ENCODE data around the gene BCR.

Gene BCR

DNA sequence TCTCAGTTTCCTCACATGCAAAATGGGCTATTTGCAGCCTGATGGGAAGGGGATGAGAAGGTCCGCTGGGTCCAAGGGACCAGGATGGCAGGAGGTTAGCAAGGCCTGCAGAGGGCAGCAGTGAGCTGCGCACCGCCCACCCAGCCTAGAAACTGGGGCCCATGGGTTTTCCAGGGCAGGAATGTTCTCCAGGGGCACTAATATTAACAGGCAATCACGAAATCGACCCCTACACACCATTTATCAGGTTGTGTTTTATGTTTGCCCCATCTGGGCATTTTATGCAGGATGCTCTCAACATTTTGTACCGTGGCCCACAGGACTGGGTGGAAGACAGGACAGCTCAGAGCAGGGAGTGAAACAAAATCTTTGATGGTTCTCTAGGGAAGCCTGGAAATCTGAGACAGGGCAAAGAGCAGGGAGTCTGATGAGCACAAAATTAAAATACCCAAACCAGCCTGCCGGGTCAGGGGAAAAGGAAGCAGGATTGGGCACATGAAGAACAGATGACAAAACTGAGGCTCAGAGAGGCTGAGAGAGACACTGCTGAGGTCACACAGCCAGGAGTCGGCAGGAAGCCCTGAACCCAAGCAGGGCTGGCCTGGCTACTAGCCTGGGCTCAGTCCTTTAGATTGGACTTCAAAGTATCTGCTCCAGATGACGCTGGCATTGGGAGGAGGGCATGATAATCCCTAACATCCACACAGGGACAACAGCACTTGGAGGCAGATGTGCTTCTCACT, 1.6 kb upstream of the BCR start:
- no peak for DNase-seq

DNA sequence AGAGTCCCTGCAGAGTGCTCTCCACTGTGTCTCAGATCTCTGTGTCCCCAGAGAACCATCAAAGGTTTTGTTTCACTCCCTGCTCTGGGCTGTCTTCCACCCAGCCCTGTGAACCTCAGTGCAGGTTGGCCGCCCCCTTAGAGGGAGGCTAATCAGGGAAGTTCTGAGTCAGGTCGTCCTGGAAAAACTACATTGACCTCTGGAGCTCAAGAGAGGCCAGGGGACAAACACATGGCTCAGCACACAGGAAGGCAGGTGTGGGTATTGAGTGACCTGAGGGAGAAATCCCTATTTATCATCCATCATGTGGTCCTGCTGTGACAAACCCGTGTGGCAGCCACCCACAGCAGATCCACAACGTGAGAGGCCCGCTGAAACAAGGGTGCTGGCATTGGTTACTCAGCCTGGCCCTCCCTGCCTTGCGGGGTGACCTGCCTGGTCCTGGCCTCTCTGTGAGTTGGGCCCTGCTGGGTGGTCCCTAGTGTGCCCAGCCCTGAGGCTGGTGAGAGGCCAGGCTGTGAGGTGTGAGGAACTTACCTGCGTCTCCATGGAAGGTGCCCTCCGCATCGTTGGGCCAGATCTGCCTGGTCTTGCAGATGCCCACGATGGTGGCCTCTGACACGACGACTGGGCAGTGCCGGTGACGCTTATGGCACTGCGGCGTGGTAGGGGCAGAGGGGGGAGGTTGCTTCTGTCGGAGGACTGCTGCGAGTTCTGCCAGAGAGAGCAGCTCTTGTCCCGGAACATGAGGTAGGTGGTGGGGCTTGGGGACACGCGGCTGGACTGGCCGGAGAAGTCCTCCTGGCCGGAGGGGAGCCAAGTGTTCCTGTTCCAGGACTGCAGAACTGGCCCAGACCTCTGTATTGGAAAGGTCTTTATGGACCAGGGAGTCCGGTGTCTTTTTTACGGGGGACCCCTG, 669 bp upstream of the BCR start:
- DNase-seq = no peak

DNA sequence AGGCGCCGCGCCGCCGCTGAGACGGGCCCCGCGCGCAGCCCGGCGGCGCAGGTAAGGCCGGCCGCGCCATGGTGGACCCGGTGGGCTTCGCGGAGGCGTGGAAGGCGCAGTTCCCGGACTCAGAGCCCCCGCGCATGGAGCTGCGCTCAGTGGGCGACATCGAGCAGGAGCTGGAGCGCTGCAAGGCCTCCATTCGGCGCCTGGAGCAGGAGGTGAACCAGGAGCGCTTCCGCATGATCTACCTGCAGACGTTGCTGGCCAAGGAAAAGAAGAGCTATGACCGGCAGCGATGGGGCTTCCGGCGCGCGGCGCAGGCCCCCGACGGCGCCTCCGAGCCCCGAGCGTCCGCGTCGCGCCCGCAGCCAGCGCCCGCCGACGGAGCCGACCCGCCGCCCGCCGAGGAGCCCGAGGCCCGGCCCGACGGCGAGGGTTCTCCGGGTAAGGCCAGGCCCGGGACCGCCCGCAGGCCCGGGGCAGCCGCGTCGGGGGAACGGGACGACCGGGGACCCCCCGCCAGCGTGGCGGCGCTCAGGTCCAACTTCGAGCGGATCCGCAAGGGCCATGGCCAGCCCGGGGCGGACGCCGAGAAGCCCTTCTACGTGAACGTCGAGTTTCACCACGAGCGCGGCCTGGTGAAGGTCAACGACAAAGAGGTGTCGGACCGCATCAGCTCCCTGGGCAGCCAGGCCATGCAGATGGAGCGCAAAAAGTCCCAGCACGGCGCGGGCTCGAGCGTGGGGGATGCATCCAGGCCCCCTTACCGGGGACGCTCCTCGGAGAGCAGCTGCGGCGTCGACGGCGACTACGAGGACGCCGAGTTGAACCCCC, 798 bp downstream of the BCR start:
- no peak for DNase-seq

DNA sequence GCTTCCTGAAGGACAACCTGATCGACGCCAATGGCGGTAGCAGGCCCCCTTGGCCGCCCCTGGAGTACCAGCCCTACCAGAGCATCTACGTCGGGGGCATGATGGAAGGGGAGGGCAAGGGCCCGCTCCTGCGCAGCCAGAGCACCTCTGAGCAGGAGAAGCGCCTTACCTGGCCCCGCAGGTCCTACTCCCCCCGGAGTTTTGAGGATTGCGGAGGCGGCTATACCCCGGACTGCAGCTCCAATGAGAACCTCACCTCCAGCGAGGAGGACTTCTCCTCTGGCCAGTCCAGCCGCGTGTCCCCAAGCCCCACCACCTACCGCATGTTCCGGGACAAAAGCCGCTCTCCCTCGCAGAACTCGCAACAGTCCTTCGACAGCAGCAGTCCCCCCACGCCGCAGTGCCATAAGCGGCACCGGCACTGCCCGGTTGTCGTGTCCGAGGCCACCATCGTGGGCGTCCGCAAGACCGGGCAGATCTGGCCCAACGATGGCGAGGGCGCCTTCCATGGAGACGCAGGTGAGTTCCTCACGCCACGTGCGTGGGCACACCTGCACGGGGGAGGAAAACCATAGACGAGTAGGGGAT, 1.5 kb downstream of the BCR start:
- no peak for DNase-seq

DNA sequence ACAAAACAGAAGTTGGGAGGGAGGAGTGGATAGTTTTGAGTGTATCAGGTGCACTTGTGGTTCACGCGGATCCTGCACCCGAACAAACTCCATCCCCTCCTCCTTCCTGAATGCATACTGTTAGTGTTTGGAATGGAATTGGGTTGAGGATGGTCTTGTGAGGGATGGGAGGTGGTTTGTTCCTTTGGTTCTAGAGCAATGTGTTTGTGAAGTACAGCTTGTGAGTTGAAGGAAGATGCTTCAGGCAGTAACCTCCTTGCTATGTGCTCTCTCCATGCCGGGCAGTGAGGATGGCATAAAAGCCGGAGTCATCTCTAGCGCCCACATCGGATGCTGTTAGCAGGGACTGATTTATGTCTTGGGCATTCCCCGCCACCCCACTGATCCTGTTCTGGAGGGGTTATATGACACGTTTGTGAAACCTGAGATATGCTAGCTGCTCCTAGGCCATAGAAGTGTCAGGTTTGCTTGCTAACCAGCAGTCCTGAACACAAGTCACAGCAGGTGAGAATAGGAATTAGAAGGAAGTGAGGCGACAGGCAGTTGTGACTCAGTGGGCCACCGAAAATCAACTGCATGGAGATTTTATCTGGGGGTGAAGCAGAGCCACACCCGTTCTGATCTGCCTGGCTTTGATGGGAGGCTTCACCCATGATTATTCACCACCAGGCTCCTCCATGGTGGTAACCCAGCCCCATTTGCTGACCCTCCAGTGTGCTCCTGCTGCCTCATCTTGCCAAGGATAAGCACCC, 2.2 kb downstream of the BCR start:
- DNase-seq = no peak

DNA sequence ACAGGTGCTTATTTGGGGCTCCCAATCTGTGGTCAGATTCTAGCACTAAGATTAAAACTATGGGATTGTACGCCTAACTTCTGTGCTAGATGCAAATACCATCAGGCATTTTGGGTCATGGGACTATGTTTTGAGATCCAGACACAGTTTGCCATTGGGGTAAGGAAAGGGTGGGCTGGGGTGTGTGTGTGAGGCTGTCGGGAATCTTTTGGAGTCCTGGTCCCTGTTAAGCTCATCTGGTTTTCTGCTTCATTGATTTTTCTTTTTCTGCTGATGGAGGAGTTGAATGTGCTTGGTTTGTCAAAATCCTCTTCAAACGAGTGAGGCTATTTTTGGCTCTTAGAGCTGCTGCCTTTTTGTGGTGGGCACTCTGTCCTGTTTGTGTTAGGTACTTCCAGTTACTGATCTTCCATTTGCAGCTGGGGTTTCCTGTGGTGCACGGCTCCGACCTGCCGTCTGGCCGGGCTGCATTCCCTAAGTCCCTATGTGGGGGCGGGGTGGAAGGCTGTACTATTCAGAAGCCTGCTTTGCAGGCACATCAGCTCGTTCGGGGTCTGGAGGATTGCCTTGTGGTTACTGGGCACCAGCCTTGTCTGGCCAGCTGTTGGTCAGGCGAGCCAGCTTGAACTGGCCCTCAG, 2.9 kb downstream of the BCR start:
- DNase-seq = peak; percentile 32

DNA sequence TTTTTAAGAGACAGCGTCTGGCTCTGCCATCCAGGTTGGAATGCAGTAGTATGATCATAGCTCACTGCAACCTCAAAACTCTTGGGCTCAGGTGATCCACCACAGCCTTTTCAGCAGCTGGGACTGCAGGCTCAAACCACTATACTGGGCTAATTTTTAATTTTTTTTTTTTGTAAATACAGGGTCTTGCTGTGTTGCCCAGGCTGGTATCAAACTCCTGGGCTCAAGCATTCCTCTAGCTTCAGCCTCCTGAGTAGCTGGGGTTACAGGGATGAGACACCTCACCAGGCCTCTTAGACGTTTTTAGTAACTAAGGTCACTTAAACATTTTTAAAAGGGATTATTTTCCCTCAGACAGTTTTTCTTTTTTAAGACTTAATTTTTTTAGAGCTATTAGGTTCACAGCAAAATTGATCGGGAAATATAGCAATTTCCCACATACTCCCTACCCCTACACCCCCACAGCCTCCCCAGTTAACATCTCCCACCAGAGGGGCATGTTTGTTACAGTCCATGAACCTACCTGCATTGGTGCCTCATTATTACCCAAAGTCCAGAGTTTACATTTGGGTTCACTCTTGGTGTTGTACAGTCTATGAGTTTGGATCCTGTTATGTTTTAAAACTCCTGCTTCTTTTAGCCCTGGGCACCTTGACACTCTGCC, 3.9 kb downstream of the BCR start:
- DNase-seq = no peak

DNA sequence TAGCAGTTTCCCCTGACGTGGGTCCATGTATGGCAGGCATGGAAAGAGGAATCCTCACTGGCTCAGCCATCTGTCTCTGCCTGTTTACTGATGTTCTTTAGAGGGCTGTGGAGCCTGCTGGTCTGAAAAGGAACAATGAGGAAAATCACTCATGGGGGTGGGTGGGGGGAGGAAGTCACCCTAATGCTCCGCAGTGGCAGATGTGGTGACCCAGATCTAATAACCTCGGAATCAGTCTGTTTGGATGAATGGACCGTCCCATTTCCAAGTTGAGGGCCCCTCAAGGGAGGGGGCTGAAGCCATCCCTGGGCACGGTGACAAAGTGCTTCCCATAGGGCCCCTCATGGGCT, 4.4 kb downstream of the BCR start:
- no peak for DNase-seq

DNA sequence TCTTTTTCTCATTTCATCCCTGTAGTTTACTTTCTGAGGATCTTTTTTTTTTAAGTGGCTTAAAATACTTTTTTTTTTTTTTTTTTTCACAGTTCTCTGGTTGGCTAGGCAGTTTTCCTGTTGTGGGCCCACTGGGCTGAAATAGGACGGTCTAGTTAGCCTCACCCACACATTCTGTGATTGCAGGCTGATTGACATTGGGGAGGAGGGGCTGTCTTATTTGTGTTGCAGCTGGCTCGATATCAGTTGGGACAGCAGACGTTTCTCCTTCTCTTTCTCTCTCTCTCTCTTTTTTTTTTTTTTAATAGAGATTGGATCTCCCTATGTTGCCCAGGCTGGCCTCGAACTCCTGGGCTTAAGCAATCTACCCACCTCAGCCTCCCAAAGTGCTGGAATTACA, 6.9 kb downstream of the BCR start:
- no peak for DNase-seq

DNA sequence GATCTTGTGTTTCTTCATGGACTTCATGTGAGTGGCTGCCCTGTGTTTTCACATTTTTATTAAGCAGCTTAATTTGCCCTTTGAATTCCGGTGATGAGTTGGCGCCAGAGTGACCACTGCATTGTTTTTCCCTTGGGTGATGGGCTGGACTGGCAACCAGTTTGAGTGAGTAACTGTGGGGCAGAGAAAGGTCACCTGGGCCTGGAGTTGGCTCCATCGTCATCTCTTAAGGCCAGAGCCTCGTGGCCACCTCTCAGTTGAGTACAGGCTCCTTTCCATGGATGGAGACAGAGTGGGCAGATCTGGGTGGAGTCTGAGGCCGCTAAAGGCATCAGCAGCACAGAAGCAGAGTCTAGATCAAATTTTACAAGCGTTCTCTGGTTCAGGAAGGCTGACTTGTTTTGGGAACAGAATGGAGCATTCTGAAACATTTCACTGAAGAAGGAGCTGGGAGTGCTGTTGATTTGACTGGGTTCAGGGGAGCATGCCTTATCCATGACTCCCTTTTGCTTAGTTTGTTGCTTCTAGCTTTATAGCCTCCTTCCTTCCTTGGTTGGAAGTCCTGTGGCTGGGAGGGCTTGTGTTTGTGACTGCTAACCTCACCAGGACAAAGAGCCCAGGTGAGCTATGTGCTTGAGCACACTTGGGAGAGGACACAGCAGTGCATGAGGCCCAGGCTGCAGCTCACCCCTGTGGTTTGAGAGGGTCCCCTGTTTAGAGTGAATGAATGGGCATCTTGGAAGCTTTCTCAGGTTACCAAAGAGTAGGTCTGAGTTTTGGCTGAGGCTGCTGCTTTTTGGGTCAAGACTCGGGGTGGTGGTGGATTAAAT, 7.8 kb downstream of the BCR start:
- DNase-seq = no peak

DNA sequence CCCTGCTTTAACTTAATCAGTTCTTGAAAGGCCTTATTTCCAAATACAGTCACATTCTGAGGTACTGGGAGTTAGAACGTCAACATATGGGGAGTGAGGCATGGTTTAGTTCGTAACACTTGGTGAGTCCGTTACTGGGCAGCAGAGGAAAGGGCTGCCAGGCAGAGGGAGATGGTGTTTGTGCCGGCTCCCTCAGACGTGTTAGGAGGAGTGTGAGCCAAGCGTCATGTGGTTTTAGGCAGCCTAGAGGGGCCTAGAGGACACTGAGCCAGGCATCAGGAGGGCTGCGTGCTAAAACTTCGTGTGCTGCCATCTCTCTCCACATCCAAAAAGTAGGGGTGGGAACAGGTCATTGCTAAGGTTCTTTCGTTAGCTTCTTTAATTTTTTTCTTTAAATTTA, 10.2 kb downstream of the BCR start:
- no peak for DNase-seq

DNA sequence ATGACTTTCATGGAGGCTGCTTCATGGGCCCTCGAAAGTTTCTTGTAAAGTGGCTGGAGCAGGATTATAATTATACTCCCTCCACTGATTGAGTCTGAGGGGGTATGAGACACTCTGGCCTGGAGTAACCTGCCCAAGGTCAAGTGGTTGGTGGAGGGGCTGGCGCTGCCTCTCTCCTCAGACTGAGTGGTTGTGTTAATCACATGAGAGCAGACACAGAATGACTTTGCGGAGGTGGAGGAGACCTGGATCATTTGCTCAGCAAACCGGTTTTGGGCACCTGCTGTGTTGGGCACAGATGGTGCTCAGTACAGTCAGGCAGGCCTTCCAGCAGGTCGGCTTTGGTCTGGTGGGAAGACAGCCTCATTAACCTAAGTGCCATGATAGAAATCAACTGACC, 11.8 kb downstream of the BCR start:
- DNase-seq = no peak

DNA sequence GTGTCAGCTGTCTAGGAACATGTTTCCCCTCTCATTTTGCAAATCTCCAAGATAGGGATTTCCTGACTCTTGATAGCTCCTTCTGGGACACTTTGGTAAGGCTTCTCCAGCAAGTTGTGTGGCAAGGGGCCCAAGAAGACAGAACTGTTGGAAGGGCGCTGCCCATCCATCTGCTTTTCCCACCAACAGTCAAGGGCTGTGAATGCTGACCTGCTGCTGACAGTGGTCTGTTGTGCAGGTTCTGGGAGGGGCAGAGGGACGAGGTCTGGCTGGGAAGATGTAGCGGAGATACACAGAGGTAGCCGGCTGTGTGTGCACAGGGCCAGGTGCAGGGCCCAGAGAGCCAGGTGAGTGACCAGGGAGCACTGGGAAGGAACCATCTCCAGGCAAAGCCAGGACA, 12.2 kb downstream of the BCR start:
- no peak for DNase-seq

DNA sequence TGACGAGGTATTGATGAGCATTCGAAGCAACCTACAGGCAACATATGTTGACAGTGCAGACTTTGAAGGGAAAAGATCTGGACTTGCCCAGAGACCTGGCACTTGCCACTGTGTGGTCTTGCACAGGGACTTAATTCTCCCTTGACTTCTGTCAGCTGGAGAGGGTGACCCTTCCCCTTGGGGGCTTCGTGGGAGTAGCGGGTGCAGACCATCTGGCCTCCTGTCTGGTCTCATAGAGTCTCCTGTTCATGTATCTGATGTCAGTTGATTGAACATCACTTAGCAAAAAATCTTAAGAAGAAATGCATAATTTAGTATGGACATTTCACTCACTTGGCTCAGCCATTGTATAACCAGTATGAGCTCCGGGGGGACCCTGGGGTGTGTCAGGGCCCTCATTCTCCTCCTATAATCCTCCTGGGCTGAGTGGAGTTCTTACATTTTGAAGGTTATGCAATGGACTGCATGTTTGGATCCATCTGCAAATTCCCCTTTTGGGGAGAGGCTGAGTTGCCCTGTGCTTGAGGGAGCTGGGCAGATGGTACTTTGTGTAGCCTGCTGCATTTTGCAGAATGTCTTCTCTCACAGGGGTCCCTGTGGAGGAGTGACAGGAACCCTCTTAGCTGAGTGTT, 13.0 kb downstream of the BCR start:
- DNase-seq = no peak

DNA sequence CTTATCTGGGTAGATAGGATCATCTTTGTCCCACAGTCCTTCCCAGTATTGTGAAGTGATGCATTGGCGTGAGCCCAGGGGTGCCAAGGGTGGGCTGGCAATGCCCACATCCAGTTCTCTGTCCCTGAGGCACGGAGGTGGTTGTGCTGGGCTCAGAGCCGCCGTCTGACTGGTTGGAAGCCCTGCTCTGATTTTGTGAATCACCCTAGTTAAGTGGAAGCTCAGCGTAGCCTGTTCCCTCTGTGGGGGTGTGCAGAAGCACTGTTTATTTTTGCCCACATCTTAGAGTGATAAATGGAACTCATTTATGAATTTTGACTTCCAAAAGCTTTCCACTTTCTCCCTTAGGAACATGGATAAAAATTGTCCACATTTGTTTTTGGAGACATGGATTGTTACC, 13.6 kb downstream of the BCR start:
- no peak for DNase-seq

DNA sequence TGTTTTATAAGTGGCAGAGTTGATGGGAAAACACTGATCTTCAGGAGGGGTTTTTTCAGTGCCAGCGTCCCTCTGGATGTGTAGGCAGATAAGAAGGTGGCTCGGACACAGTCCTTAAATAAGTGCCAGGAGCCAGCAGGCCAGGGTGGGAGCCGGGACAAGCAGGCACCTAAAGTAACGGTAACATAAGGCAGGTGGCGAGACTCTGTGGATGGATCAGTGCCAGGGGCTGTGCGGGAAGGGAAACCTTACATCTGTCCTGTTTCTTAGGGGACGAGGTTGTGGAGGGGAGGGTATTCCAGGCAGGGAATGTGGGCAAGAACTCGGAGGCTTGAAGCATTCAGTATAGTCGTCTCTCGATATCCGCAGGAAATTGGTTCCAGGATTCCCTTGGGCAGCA, 15.9 kb downstream of the BCR start:
- no peak for DNase-seq

DNA sequence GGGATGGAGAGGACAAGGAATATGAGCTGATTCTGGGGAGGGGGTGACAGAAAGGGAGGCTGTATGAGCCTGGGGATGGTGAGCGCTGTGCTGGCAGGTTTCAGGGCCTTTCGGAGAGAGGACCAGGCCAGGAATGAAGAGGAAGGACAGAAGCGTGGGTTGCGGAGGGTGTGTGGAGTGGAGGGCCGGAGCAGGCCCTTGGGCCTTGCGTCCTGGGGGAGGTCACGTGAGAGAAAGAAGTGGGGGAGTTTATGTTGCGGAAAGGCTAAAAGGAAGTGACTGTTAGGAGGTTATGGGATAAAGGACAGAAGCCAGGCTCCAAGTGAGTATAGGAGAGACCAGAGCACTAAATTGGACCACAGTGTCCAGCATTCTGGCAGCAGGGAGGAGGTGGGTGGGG, 17.5 kb downstream of the BCR start:
- DNase-seq = no peak

DNA sequence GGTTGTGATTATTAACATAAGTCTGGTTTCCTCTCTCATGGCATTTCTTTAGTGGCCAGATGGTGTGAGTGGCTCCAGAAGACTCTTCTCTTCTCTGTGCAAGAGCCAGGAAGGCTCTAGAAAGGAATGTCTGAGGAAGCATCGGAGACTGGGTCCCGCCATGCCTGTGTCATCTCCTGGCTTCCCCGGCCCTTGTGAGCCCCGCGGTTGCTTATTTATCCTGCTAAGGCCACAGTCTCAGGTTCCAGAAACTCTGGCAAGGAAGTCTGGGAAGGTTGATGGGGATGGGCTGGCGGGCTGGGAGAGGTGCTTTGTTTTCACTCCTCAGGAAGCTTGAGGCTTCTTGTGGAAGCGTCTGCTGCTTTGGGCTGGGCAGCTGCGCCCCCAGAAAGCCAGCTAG, 18.9 kb downstream of the BCR start:
- no peak for DNase-seq

DNA sequence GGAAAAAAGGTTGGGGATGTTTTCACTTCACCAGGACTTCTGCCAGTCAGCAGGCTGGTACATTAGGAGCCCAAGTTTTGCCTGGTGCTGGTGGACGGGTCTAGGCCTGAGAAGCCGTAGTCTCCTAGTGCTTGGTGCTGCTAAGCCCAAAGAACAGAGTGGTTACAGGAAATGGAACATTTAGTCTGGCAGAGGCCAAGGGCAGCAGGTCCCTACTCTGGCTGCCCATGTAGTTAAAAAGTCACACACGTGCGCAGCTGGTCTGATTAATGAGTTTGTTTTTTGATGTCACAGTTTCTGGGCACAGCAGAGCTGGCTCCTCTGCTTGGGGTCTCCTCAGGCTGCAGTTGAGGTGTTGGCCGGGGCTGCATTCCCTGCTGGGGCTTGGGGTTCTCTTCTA, 20.6 kb downstream of the BCR start:
- DNase-seq = no peak

Data from MV-4-11 (cell line).